Aorta (tissue), 5 donors: ENCODE data around the gene TMEM132C. TPM values are rescaled to one million over a fixed set of nuclear protein-coding genes. Genes with fewer than 3 reads are reported as not detected.

Experiments used
- ATAC-seq: fragments of 200-7000 bp; cut with Tn5 transposase; one replicate; pipeline ENCODE4 v1.9.1; 2022; ENCODE audit warnings: moderate library complexity; ENCODE audit not compliant: low FRiP score
- DNase-seq, 2 donors: peaks; one replicate each; pipeline ENCODE4 v3.0.0-alpha.2; 2020
- H3K27ac ChIP-seq, 2 donors: one replicate each; pipeline ENCODE4 v1.5.1; 2013; ENCODE audit warnings: low read length in 2 of 2, mild to moderate bottlenecking in 2 of 2, moderate library complexity in 2 of 2, control low read depth in 1 of 2, inconsistent platforms in 1 of 2, low read depth in 1 of 2
- H3K27me3 ChIP-seq, 2 donors: one replicate each; pipeline ENCODE4 v1.6.1; 2013; ENCODE audit warnings: control low read depth in 1 of 2, low read length in 1 of 2, mild to moderate bottlenecking in 1 of 2, moderate library complexity in 1 of 2; ENCODE audit not compliant: insufficient read depth in 2 of 2, control insufficient read depth in 1 of 2
- H3K36me3 ChIP-seq, 2 donors: one replicate each; pipeline ENCODE4 v1.6.1; 2013; ENCODE audit warnings: control low read depth in 1 of 2, low read length in 1 of 2, mild to moderate bottlenecking in 1 of 2; ENCODE audit not compliant: insufficient read depth in 2 of 2, control insufficient read depth in 1 of 2
- H3K4me1 ChIP-seq, 2 donors: one replicate each; pipeline ENCODE4 v1.6.1; 2013; ENCODE audit warnings: low read length in 2 of 2, control low read depth in 1 of 2, mild to moderate bottlenecking in 1 of 2, moderate library complexity in 1 of 2; ENCODE audit not compliant: insufficient read depth in 2 of 2, control insufficient read depth in 1 of 2
- H3K4me3 ChIP-seq, 2 donors: one replicate each; pipeline ENCODE4 v1.5.1; 2013; ENCODE audit warnings: low read length in 2 of 2, control low read depth in 1 of 2, mild to moderate bottlenecking in 1 of 2
- H3K9me3 ChIP-seq: one replicate; pipeline ENCODE4 v1.6.1; 2013; ENCODE audit warnings: mild to moderate bottlenecking, low read length; ENCODE audit not compliant: control insufficient read depth
- WGBS, 2 donors: extraction: QIAGEN DNeasy Blood & Tissue Kit; methylation state at CpG; one replicate each; pipeline ENCODE4 v1.1.7; 2013; 5-methylcytosine and 5-hydroxymethylcytosine counted together
- intact Hi-C, 2 donors: fragments of 100-400 bp; cut with DNase I; formaldehyde crosslinking; loops; one replicate each; pipeline versions ENCODE4 v1.14.2 to v1.15.0; 2022
- polyA plus RNA-seq, 2 donors: library from polyadenylated mRNA; stranded (reverse); fragments of 200-250 nt; gene quantifications; one replicate each; pipeline ENCODE4 v1.2.3, GENCODE V29; 2013
- total RNA-seq, 2 donors: library from RNA; stranded (reverse); fragmentation: NEBNext Ultra II Directional; extraction: Animal tissue kit (Norgen Biotek cat#: 25700); gene quantifications; one replicate each; pipeline ENCODE4 v1.2.1, GENCODE V29; 2021
- donor health status: healthy with polysubstance abuse.
- donor health status: Bipolar disorder and iron deficiency.
- donor health status: DM: no; HTN: no; CAD: no.
- donor health status: DM: no; HTN: no; CAD: no.
- donor health status: DM: yes; HTN: yes; CAD: no.

Gene TMEM132C
- total and polyA plus RNA-seq, 4 donors = 0.49 to 0.78 TPM; not detected in 2

- H3K36me3 ChIP-seq = no peaks in the 10 kb centered on the region
- 45 to 52% methylated on average over 18 of the region's 18 CpGs for WGBS, 2 donors
- peaks cover 1% of the 10 kb centered on the region for H3K9me3 ChIP-seq
- no peak overlapping the region for H3K4me3 ChIP-seq
- intact Hi-C loops = no loop called here
- ATAC-seq (no peak), DNase-seq (no peak)
- no peak overlapping the region for H3K27ac ChIP-seq
- H3K4me1 ChIP-seq = no peaks in the 10 kb centered on the region
- H3K27me3 ChIP-seq = no peaks in the 10 kb centered on the region
These were observed 158.8 kb downstream of the TMEM132C start for GRCh38 chr12:128425666-128426331.

GRCh38 chr12:128426511-128426910, 159.5 kb downstream of the TMEM132C start:
- no peak overlapping the region for H3K4me3 ChIP-seq
- DNase-seq = no peak
- no peak for ATAC-seq
- no peaks in the 10 kb centered on the region for H3K4me1 ChIP-seq
- peaks cover 1% of the 10 kb centered on the region for H3K9me3 ChIP-seq
- H3K27ac ChIP-seq = no peak overlapping the region
- no peaks in the 10 kb centered on the region for H3K27me3 ChIP-seq
- intact Hi-C loops = no loop called here
- H3K36me3 ChIP-seq = no peaks in the 10 kb centered on the region
- 7 to 8% methylated on average over 5 of the region's 5 CpGs for WGBS, 2 donors

DNA sequence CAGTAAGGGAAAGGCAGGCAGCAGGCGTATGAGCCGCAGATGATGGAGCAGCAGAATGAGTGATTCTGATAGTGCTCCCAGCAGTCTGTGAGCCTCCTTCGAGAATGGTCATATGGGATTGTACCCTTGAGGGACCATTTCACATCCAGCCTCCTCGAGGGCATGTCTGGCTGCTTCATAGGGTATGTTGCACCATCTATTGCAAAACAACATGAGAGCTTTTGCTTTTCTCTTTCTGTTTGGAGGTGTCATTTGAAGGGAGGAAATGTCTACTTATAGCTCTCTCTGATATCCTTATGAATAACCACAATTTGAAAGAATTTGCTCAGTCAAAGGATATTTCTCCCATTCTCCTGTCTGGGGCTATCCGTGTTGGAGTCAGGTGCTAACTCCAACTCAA, 172.8 kb downstream of the TMEM132C start:
- no peaks in the 10 kb centered on the region for H3K36me3 ChIP-seq
- H3K4me1 ChIP-seq = no peaks in the 10 kb centered on the region
- peaks cover 5% of the 10 kb centered on the region for H3K9me3 ChIP-seq
- no peaks in the 10 kb centered on the region for H3K27me3 ChIP-seq
- intact Hi-C loops = no loop called here
- 61 to 63% methylated on average over 5 of the region's 5 CpGs for WGBS, 2 donors
- H3K27ac ChIP-seq = no peak overlapping the region
- H3K4me3 ChIP-seq = no peak overlapping the region
- no peak for ATAC-seq
- no peak for DNase-seq

DNA sequence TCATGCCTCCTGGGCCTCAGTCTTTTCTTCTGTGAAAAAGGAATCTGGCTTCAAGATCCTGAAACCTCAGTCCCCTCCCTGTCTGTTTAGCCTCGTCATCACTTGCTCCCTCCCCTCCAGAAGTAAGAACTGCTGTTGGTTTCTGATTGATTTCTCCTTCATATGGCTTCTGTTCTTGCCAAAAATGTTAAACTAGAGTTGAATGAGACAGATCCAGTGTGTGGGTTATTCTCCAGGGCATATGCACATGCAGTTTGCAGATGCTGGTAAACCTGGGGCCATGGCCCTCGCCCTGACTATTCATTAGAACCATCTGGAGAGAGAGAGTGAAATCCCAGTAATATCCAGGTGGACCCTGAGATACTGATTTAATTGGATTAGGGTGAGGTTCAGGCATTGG, 175.1 kb downstream of the TMEM132C start:
- peaks cover 5% of the 10 kb centered on the region for H3K9me3 ChIP-seq
- H3K27ac ChIP-seq = no peak overlapping the region
- intact Hi-C loops = no loop called here
- H3K36me3 ChIP-seq = no peaks in the 10 kb centered on the region
- WGBS, 2 donors = 35 to 55% methylated on average over 2 of the region's 2 CpGs
- no peaks in the 10 kb centered on the region for H3K4me1 ChIP-seq
- DNase-seq (no peak), ATAC-seq (no peak)
- no peaks in the 10 kb centered on the region for H3K27me3 ChIP-seq
- H3K4me3 ChIP-seq = no peak overlapping the region

- H3K4me1 ChIP-seq = no peaks in the 10 kb centered on the region
- H3K36me3 ChIP-seq = no peaks in the 10 kb centered on the region
- no peaks in the 10 kb centered on the region for H3K27me3 ChIP-seq
- ATAC-seq = no peak
- no peak overlapping the region for H3K4me3 ChIP-seq
- DNase-seq = no peak
- peaks cover 2% of the 10 kb centered on the region for H3K9me3 ChIP-seq
- intact Hi-C loops = no loop called here
- no peak overlapping the region for H3K27ac ChIP-seq
- WGBS, 2 donors = 37 to 42% methylated on average over 12 of the region's 12 CpGs
These were observed 177.6 kb downstream of the TMEM132C start for GRCh38 chr12:128444598-128444997.

DNA sequence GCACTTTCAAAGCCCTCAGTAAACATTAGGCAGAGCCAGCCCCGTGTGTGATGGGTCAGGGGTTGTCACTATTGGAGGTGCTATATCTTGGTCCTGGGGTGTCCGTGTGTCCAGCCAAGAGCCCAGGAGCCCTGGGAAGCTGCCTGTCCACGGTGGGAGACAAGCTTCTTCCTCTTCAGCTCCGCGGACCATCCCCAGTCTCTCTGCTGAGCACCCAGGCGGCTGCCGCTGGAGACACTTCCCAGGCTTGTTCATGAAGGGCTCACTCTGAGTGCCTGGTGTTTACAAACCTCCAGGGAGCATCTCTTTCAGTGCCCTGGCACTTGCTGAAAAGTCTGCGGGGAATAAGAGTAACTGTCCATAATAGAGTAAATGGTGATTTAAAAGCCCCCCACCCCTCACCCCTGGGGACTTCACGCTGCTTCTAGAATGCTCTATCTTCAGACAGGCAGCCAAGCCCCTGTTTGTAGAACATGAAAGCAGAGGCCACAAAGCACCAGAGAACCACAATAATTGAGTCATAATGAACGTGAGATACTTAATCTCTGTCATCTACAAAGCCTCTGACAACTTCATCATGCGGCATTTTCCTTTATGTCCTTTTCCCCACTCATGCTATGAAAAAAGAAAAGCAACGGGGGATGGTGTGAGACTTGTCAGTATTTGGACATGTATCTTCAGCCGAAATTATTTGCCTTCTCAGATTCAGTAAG, 178.6 kb downstream of the TMEM132C start:
- Histone ChIP-seq H3K36me3 (no peaks in the 10 kb centered on the region), H3K9me3 (no peaks in the 10 kb centered on the region), H3K27me3 (no peaks in the 10 kb centered on the region), H3K4me1 (no peaks in the 10 kb centered on the region), H3K27ac (no peak overlapping the region), H3K4me3 (no peak overlapping the region)
- ATAC-seq = no peak
- intact Hi-C loops = no loop called here
- 29 to 32% methylated on average over 13 of the region's 13 CpGs for WGBS, 2 donors
- DNase-seq = no peak

DNA sequence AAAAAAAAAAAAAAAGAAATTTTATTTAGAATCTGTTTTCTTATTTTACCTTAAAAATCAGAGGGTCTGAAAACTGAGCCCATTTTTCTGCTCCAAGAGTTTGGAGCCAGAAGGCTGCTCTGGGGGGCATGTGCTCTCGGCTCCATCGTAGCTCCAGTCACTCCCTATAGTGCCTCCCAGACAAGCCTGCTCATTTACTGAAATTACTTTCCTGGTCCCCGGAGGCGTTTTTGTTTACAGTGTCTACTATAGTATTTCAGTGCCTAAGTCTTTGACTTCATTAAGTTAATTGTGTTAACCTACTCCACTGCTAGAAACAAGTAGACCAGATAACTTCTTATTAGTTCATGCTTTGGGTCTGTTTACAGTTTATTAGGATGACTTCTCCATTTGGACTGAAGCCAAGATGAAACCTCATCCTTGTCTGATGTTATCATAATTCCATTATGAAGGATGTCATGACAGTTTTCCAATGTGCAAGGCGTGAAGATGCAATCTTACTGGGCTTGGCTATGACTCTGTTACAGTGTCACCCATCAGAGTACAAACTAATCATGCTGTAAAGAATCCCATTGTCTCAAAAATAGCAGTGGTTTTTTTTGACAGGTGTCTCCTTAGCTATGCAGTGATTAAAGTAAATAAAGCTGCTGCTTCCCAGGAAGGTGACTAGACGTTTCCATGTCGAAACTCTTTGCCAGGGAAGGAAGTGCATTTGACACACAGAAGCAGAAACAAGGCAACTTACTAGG, 182.3 kb downstream of the TMEM132C start:
- Histone ChIP-seq H3K27ac (no peak overlapping the region), H3K27me3 (no peaks in the 10 kb centered on the region), H3K9me3 (peaks cover 3% of the 10 kb centered on the region), H3K36me3 (no peaks in the 10 kb centered on the region), H3K4me1 (no peaks in the 10 kb centered on the region), H3K4me3 (no peak overlapping the region)
- WGBS, 2 donors = 58 to 60% methylated on average over 7 of the region's 7 CpGs
- intact Hi-C loops = no loop called here
- DNase-seq (no peak), ATAC-seq (no peak)

DNA sequence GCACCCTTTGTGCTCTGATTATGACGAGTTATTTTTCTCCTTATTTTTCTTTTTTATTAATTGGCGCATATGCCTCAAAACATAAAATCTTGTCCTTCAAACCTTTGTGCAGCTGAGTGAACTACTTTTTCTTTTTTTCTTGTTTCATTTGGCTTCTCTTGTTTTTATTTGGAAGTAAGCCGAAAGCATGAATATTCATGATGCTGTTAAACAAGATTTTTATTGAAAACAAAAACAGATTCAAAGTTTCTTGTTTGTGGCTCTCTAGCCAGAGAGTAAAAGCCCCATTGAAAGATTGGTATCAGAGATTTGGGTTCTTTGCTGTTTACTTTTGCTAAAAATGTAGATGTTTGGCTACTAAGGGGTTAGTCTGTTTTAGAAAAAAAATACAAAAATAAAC, 183.8 kb downstream of the TMEM132C start:
- H3K36me3 ChIP-seq = no peaks in the 10 kb centered on the region
- intact Hi-C loops = no loop called here
- WGBS, 2 donors = 82 to 88% methylated on average over 3 of the region's 3 CpGs
- no peak for ATAC-seq
- no peak overlapping the region for H3K4me3 ChIP-seq
- DNase-seq = no peak
- H3K27me3 ChIP-seq = no peaks in the 10 kb centered on the region
- no peaks in the 10 kb centered on the region for H3K4me1 ChIP-seq
- peaks cover 3% of the 10 kb centered on the region for H3K9me3 ChIP-seq
- no peak overlapping the region for H3K27ac ChIP-seq
